Astrocyte (in vitro differentiated cells and primary cell): ENCODE measurements around the gene EXOC3. TPM values are rescaled to one million over a fixed set of nuclear protein-coding genes. Genes with fewer than 3 reads are reported as not detected.
A peak's percentile ranks its signal among the peaks of the same experiment; 100 is the strongest.

ENCODE experiments used
- DNase-seq: peaks from one replicate; pipeline ENCODE4 v3.0.0-alpha.2; 2010; ENCODE audit warnings: low read depth
- FAIRE-seq: peaks from 2 replicates; lab custom pipeline; 2011; peaks lifted over from hg19 to GRCh38; lab: Jason Lieb, UNC
- H2AFZ ChIP-seq: 2 replicates; pipeline ENCODE4 v1.6.0; 2012; ENCODE audit warnings: low read depth, low read length, inconsistent platforms
- H3K27ac ChIP-seq: 2 replicates; pipeline ENCODE4 v1.5.1; 2011; ENCODE audit warnings: low read depth, low read length, inconsistent platforms
- H3K27me3 ChIP-seq: 2 replicates; pipeline ENCODE4 v1.6.0; 2011; ENCODE audit warnings: low read length, inconsistent platforms; ENCODE audit not compliant: insufficient read depth
- H3K36me3 ChIP-seq: 2 replicates; pipeline ENCODE4 v1.5.1; 2011; ENCODE audit warnings: low read length, inconsistent platforms; ENCODE audit not compliant: insufficient read depth
- H3K4me1 ChIP-seq: 2 replicates; pipeline ENCODE4 v1.5.1; 2011; ENCODE audit warnings: low read length, inconsistent platforms; ENCODE audit not compliant: insufficient read depth
- H3K4me2 ChIP-seq: 2 replicates; pipeline ENCODE4 v1.6.0; 2012; ENCODE audit warnings: low read length, inconsistent platforms
- H3K4me3 ChIP-seq: 2 replicates; pipeline ENCODE4 v1.5.1; 2011; ENCODE audit warnings: low read depth, mild to moderate bottlenecking, low read length, inconsistent platforms; ENCODE audit not compliant: insufficient read depth
- H3K79me2 ChIP-seq: 2 replicates; pipeline ENCODE4 v1.6.0; 2012; ENCODE audit warnings: mild to moderate bottlenecking, low read length, inconsistent platforms; ENCODE audit not compliant: insufficient read depth
- H3K9ac ChIP-seq: 2 replicates; pipeline ENCODE4 v1.6.0; 2012; ENCODE audit warnings: mild to moderate bottlenecking, low read length, inconsistent platforms
- H3K9me3 ChIP-seq: 2 replicates; pipeline ENCODE4 v1.5.1; 2012; ENCODE audit warnings: low read depth, mild to moderate bottlenecking, low read length, inconsistent platforms; ENCODE audit not compliant: insufficient read depth
- H4K20me1 ChIP-seq: 2 replicates; pipeline ENCODE4 v1.6.0; 2012; ENCODE audit warnings: low read length, inconsistent platforms; ENCODE audit not compliant: insufficient read depth
- H3K27ac Mint-ChIP-seq: one replicate; pipeline ENCODE4 v1.8.0; 2021; ENCODE audit warnings: mild to moderate bottlenecking, mixed read lengths; ENCODE audit not compliant: unreplicated experiment
- H3K27me3 Mint-ChIP-seq: one replicate; pipeline ENCODE4 v1.8.0; 2021; ENCODE audit warnings: low read depth, mixed read lengths; ENCODE audit not compliant: unreplicated experiment
- H3K36me3 Mint-ChIP-seq: one replicate; pipeline ENCODE4 v1.8.0; 2021; ENCODE audit warnings: low read depth, mixed read lengths; ENCODE audit not compliant: unreplicated experiment
- H3K4me1 Mint-ChIP-seq: one replicate; pipeline ENCODE4 v1.8.0; 2021; ENCODE audit warnings: low read depth, mixed read lengths; ENCODE audit not compliant: unreplicated experiment
- H3K4me3 Mint-ChIP-seq: one replicate; pipeline ENCODE4 v1.8.0; 2021; ENCODE audit warnings: mild to moderate bottlenecking, moderate library complexity, mixed read lengths; ENCODE audit not compliant: unreplicated experiment
- H3K9me3 Mint-ChIP-seq: one replicate; pipeline ENCODE4 v1.8.0; 2021; ENCODE audit warnings: mild to moderate bottlenecking, mixed read lengths; ENCODE audit not compliant: unreplicated experiment
- EZH2 ChIP-seq: IDR thresholded peaks from 2 replicates; pipeline ENCODE4 v1.6.1; 2012; ENCODE audit warnings: mild to moderate bottlenecking, low read length, inconsistent platforms; ENCODE audit not compliant: insufficient read depth
- total RNA-seq: library from RNA; stranded (reverse); gene quantifications from 2 replicates; pipeline ENCODE4 v1.2.1, GENCODE V29; 2021
- TF ChIP-seq, protein P1 (sequence below): IDR thresholded peaks from 2 replicates; pipeline ENCODE4 v1.5.1; 2011; ENCODE audit warnings: low read depth, mild to moderate bottlenecking, inconsistent platforms, low read length, moderate library complexity; ENCODE audit not compliant: insufficient read depth

EXOC3 gene
- total RNA-seq, 1 donor from 2014 or later: 37.9 TPM

DNA sequence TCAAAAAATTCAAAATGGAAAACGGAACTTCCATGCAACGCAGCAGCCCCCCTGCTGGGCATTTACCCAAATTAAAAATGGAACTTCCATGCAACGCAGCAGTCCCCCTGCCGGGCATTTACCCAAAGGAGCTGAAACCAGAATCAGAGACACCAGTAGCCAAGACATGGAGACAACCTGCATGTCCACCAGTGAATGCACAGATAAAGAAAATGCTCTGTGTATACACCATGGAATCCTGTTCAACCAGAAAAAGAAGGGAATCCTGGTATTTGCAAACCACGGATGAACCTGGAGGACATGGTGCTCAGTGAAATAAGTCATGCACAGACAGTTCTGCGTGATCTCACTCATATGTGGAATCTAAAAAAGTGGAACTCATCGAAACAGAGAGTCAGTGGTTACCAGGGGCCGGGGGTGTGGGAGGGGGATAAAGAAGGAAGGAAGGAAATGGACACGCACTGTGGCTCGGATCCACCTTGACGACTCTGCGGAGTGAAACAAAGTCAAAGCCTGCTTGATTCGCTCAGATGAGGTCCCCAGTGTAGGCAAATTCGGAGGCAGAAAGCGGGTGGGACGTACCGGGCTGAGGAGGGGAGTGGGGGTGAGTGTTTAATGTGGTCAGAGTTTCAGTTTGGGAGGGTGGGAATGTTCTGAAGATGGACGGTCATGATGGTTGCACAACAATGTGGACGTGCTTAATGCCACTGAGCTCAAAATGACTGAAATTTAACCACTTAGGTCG is 40.2 kb upstream of the EXOC3 start:
- peaks cover 8% of the 10 kb centered on the region for H3K9me3 Mint-ChIP-seq
- DNase-seq (peak; percentile 45), FAIRE-seq (no peak)

DNA sequence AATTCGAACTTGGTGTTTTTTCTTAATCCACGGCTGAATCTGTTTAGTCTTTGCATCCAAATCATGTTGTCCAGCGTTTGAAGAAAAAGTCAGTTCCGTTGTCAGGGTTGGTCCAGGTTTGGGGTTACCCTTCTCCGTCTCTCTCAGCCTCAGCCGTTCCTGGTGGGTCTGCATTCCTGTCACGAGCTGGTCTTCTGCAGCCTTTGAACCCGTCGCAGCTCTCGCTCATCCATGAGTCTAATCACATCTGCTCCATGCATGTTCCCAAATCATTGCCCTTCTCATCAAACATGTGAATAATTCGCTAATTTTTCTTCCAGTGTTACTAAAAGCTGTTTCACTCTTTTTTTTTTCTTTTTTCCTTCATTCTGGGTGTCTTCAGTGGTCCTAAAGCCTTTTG is 39.0 kb upstream of the EXOC3 start:
- peaks cover 12% of the 10 kb centered on the region for H3K4me1 Mint-ChIP-seq

More for the DNA sequence above, 40.2 kb upstream of the EXOC3 start:
- H4K20me1 ChIP-seq: no peaks in the 10 kb centered on the region
- TF ChIP-seq, protein P1, sequence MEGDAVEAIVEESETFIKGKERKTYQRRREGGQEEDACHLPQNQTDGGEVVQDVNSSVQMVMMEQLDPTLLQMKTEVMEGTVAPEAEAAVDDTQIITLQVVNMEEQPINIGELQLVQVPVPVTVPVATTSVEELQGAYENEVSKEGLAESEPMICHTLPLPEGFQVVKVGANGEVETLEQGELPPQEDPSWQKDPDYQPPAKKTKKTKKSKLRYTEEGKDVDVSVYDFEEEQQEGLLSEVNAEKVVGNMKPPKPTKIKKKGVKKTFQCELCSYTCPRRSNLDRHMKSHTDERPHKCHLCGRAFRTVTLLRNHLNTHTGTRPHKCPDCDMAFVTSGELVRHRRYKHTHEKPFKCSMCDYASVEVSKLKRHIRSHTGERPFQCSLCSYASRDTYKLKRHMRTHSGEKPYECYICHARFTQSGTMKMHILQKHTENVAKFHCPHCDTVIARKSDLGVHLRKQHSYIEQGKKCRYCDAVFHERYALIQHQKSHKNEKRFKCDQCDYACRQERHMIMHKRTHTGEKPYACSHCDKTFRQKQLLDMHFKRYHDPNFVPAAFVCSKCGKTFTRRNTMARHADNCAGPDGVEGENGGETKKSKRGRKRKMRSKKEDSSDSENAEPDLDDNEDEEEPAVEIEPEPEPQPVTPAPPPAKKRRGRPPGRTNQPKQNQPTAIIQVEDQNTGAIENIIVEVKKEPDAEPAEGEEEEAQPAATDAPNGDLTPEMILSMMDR: no peak
- no peak for TF ChIP-seq EZH2
- no peaks in the 10 kb centered on the region for H3K9me3 ChIP-seq
- peak overlapping the region; percentile 55 for H3K27ac Mint-ChIP-seq
- peak overlapping the region; percentile 40 for H3K4me3 Mint-ChIP-seq
- no peaks in the 10 kb centered on the region for H3K79me2 ChIP-seq
- peaks cover 31% of the 10 kb centered on the region for H3K4me1 ChIP-seq
- no peak overlapping the region for H2AFZ ChIP-seq
- no peak overlapping the region for H3K4me2 ChIP-seq
- H3K36me3 ChIP-seq: no peaks in the 10 kb centered on the region
- no peak overlapping the region for H3K4me3 ChIP-seq
- H3K27ac ChIP-seq: no peak overlapping the region
- peaks cover 12% of the 10 kb centered on the region for H3K4me1 Mint-ChIP-seq
- H3K27me3 Mint-ChIP-seq: peaks cover 8% of the 10 kb centered on the region
- H3K9ac ChIP-seq: no peak overlapping the region
- H3K36me3 Mint-ChIP-seq: peaks cover 13% of the 10 kb centered on the region
- no peaks in the 10 kb centered on the region for H3K27me3 ChIP-seq

More for the DNA sequence above, 39.0 kb upstream of the EXOC3 start:
- Histone ChIP-seq H3K27me3 (no peaks in the 10 kb centered on the region), H3K36me3 (no peaks in the 10 kb centered on the region), H3K4me3 (no peak overlapping the region), H4K20me1 (no peaks in the 10 kb centered on the region), H3K9ac (no peak overlapping the region), H3K4me1 (peaks cover 24% of the 10 kb centered on the region), H3K27ac (no peak overlapping the region), H3K9me3 (no peaks in the 10 kb centered on the region), H3K4me2 (no peak overlapping the region), H2AFZ (no peak overlapping the region), H3K79me2 (no peaks in the 10 kb centered on the region)
- FAIRE-seq (no peak), DNase-seq (no peak)
- H3K36me3 Mint-ChIP-seq: peaks cover 13% of the 10 kb centered on the region
- peaks cover 8% of the 10 kb centered on the region for H3K9me3 Mint-ChIP-seq
- peaks cover 8% of the 10 kb centered on the region for H3K27me3 Mint-ChIP-seq
- no peak for TF ChIP-seq EZH2
- TF ChIP-seq, protein P1: no peak
- H3K27ac Mint-ChIP-seq: no peak overlapping the region
- H3K4me3 Mint-ChIP-seq: no peak overlapping the region
